ENCODE measurements around the gene RASGRF1.

Gene RASGRF1

DNA sequence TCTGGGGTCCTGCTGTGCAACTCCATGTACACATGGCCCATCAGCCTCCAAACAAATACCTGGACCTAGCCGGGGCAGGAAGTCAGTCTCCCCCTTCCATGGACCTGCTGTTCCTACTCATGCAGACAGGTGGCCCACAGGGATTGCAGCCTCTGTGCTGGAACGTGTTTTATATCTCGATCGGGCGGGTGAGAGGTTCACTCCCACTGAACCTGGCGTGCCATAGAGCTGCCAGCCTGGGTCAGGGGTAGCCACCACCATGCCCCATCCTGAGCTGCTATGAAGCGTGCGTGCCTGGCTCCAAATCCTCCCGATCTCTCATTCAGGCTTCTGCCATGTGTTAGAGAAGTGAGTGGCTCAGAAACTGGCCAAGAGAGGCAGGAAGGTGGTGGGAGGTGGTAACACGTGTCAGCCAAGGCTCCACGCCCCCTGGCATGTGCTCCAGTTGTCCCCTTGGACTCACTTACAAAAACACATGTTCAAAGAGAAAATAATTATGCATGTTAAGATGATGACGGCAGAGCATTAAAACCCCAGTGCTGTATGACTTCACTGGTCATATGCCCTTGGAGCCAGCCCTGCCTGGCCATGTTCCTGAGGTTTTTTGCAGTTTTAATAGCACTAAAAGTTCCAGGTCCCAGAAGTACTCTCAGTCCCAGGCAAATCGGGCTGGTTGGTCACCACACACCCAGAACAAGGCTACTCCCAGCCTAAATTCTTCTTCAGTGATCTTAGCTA is 176.4 kb downstream of the RASGRF1 start:
- H3K4me3 ChIP-seq (ENCODE audit: low read depth, low read length) = no peak overlapping the region
- DNase-seq (ENCODE audit: low read depth) = peak; percentile 42
- TF ChIP-seq, protein P1, sequence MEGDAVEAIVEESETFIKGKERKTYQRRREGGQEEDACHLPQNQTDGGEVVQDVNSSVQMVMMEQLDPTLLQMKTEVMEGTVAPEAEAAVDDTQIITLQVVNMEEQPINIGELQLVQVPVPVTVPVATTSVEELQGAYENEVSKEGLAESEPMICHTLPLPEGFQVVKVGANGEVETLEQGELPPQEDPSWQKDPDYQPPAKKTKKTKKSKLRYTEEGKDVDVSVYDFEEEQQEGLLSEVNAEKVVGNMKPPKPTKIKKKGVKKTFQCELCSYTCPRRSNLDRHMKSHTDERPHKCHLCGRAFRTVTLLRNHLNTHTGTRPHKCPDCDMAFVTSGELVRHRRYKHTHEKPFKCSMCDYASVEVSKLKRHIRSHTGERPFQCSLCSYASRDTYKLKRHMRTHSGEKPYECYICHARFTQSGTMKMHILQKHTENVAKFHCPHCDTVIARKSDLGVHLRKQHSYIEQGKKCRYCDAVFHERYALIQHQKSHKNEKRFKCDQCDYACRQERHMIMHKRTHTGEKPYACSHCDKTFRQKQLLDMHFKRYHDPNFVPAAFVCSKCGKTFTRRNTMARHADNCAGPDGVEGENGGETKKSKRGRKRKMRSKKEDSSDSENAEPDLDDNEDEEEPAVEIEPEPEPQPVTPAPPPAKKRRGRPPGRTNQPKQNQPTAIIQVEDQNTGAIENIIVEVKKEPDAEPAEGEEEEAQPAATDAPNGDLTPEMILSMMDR (IDR thresholded peaks at IDR 0.05; ENCODE audit: low read depth, low read length) = peak; percentile 39
- TF ChIP-seq MYC (IDR thresholded peaks at IDR 0.05; ENCODE audit: low read depth, low read length) = peak; percentile 29; the same call in 1 of the 2 replicates
- TF ChIP-seq, protein P2, sequence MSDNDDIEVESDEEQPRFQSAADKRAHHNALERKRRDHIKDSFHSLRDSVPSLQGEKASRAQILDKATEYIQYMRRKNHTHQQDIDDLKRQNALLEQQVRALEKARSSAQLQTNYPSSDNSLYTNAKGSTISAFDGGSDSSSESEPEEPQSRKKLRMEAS (IDR thresholded peaks at IDR 0.05; ENCODE audit: low read depth, low read length) = peak; percentile 90
- no peak for TF ChIP-seq POLR2A (IDR thresholded peaks at IDR 0.05; ENCODE audit: extremely low read depth, insufficient read length)

DNA sequence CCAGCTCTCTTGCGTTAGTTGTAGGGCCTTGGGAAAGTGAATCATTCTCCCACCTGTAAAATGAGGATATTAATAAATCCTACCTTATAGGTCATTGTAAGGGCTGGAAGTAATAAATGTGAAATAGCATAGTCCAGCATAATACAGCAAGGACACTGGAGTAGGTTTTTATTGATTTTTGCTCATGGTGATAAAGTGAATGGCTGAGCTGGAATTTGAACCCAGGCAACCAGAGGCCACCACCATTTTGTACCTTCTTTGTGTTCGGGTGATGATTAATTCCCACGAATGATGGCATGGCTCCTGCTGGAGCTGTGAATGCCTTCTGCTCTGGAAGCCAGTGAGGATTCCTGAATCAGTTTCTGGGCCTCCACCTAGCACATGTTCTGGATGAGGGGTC is 177.6 kb downstream of the RASGRF1 start:
- TF ChIP-seq, protein P2 (IDR thresholded peaks at IDR 0.05; ENCODE audit: low read depth, low read length) = no peak
- TF ChIP-seq, protein P1 (IDR thresholded peaks at IDR 0.05; ENCODE audit: low read depth, low read length) = no peak
- TF ChIP-seq MYC (IDR thresholded peaks at IDR 0.05; ENCODE audit: low read depth, low read length) = no peak
- no peak for TF ChIP-seq POLR2A (IDR thresholded peaks at IDR 0.05; ENCODE audit: extremely low read depth, insufficient read length)
- no peak overlapping the region for H3K4me3 ChIP-seq (ENCODE audit: low read depth, low read length)
- no peak for DNase-seq (ENCODE audit: low read depth)

- TF ChIP-seq POLR2A (IDR thresholded peaks at IDR 0.05; ENCODE audit: extremely low read depth, insufficient read length) = no peak
- TF ChIP-seq, protein P1 (IDR thresholded peaks at IDR 0.05; ENCODE audit: low read depth, low read length) = no peak
- no peak for TF ChIP-seq MYC (IDR thresholded peaks at IDR 0.05; ENCODE audit: low read depth, low read length)
- TF ChIP-seq, protein P2 (IDR thresholded peaks at IDR 0.05; ENCODE audit: low read depth, low read length) = no peak
- no peak overlapping the region for H3K4me3 ChIP-seq (ENCODE audit: low read depth, low read length)
- no peak for DNase-seq (ENCODE audit: low read depth)
Observed at GRCh38 chr15:78912316-78912715, 178.3 kb downstream of the RASGRF1 start.

DNA sequence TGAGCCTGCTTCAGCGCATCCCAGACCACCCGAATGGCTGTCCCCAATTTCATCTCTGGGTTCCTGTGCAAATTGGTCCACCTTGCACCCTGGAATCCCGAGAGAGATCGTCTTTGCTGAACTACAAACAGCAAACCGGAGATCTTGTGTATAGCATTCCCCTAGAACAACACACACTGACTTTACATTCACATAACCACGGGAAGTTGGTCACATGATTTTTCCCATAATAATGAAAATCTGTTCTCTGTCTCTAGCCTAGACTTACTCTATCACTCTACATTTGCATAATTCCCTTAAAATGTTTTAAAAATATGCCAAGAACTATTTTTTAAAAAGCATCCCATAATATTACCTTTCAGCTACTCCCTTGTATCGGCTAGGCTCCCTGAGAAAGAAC is 180.3 kb downstream of the RASGRF1 start:
- TF ChIP-seq POLR2A (IDR thresholded peaks at IDR 0.05; ENCODE audit: extremely low read depth, insufficient read length) (no peak), MYC (IDR thresholded peaks at IDR 0.05; ENCODE audit: low read depth, low read length) (no peak)
- TF ChIP-seq, protein P1 (IDR thresholded peaks at IDR 0.05; ENCODE audit: low read depth, low read length) = no peak
- TF ChIP-seq, protein P2 (IDR thresholded peaks at IDR 0.05; ENCODE audit: low read depth, low read length) = no peak
- no peak overlapping the region for H3K4me3 ChIP-seq (ENCODE audit: low read depth, low read length)
- no peak for DNase-seq (ENCODE audit: low read depth)

Data from NB4 (cell line).